ENCODE results near the gene NOTO. TPM values are rescaled to one million over a fixed set of nuclear protein-coding genes. Genes with fewer than 3 reads are reported as not detected.

The NOTO gene
- total RNA-seq, 1 donor from 2014 or later = not detected

DNA sequence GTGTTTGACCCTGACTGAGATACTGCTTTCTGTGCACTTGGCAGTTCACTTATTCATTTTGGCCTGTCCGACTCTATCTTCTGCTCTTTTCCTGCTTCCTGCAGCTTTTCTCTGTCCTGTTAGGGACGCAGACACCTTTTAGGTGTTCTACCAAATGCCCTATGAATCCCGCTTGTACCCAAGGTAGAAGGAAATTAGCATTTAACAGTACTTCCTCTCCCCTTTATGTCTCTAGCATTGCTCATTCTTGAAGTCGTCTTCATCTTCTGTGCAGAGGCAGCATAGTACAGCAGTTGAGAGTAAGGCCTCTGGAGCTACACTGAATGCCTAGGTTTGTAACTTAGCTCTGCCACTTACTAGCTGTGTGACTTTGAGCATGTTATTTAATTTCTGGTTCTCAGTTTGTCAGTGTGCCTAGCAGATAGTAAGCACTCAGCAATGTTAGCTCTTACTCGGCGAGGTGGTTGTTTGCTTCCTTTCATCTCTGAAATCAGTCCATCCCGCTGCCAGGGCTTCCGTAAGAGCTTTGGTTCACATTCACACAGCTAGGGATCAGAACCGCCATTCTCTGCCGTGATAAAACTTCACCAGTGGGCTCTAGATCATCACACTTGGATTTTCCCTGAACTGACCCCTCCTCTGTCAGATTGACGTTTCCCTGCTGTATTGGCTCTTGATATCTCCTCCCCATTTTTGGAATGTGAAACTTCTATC lies 33.1 kb downstream of the NOTO start:
- Mint-ChIP-seq H3K27me3 (ENCODE audit: low read depth, unreplicated experiment) (no peaks in the 10 kb centered on the region), H3K9me3 (ENCODE audit: unreplicated experiment) (no peaks in the 10 kb centered on the region), H3K4me3 (ENCODE audit: unreplicated experiment) (peak overlapping the region; percentile 98), H3K36me3 (ENCODE audit: low read depth, unreplicated experiment) (no peaks in the 10 kb centered on the region), H3K4me1 (ENCODE audit: low read depth, unreplicated experiment) (peaks cover 38% of the 10 kb centered on the region), H3K27ac (ENCODE audit: unreplicated experiment) (peak overlapping the region; percentile 96)
- Histone ChIP-seq H3K4me1 (ENCODE audit: insufficient read depth, low read length) (peaks cover 34% of the 10 kb centered on the region), H3K27ac (ENCODE audit: low read depth, low read length) (no peak overlapping the region), H4K20me1 (ENCODE audit: insufficient read depth, low read length) (peaks cover 60% of the 10 kb centered on the region), H3K79me2 (ENCODE audit: insufficient read depth, low read length) (peaks cover 70% of the 10 kb centered on the region), H3K27me3 (ENCODE audit: insufficient read depth, low read length) (no peaks in the 10 kb centered on the region), H3K9ac (ENCODE audit: low read length) (peak overlapping the region; percentile 95), H3K9me3 (ENCODE audit: insufficient read depth, low read depth, low read length) (no peaks in the 10 kb centered on the region), H3K4me3 (ENCODE audit: insufficient read depth, low read depth, low read length) (peak overlapping the region; percentile 96), H2AFZ (ENCODE audit: low read depth, low read length) (no peak overlapping the region), H3K36me3 (ENCODE audit: insufficient read depth, low read length) (peaks cover 17% of the 10 kb centered on the region), H3K4me2 (ENCODE audit: low read length) (peak overlapping the region; percentile 100)
- DNase-seq (ENCODE audit: low read depth) (no peak), FAIRE-seq (no peak)
- TF ChIP-seq, protein P1, sequence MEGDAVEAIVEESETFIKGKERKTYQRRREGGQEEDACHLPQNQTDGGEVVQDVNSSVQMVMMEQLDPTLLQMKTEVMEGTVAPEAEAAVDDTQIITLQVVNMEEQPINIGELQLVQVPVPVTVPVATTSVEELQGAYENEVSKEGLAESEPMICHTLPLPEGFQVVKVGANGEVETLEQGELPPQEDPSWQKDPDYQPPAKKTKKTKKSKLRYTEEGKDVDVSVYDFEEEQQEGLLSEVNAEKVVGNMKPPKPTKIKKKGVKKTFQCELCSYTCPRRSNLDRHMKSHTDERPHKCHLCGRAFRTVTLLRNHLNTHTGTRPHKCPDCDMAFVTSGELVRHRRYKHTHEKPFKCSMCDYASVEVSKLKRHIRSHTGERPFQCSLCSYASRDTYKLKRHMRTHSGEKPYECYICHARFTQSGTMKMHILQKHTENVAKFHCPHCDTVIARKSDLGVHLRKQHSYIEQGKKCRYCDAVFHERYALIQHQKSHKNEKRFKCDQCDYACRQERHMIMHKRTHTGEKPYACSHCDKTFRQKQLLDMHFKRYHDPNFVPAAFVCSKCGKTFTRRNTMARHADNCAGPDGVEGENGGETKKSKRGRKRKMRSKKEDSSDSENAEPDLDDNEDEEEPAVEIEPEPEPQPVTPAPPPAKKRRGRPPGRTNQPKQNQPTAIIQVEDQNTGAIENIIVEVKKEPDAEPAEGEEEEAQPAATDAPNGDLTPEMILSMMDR (IDR thresholded peaks at IDR 0.05; ENCODE audit: insufficient read depth, low read depth, low read length) = no peak
- no peak for TF ChIP-seq EZH2 (IDR thresholded peaks at IDR 0.05; ENCODE audit: insufficient read depth, low read length)

DNA sequence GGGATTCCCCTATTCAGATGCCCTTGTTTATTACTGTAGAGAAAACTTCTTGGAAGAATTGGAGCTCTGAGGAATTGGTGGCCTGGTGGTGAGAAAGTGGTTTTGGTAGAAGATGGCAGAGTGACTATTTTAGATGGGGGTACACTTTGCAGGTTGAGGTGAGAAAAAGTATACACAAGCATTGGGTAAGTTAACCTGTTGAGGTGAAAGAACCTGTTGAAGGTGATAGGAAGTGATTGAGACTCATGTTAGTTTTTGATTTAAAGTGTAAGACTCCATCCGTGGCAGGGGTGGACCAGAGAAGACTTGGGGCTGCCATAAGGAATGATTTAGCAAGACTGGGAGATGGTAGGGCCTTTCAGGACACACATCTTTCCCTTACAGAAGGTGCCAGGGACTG lies 34.8 kb downstream of the NOTO start:
- no peaks in the 10 kb centered on the region for H3K36me3 Mint-ChIP-seq (ENCODE audit: low read depth, unreplicated experiment)
- Histone ChIP-seq H3K36me3 (ENCODE audit: insufficient read depth, low read length) (peaks cover 28% of the 10 kb centered on the region), H3K9me3 (ENCODE audit: insufficient read depth, low read depth, low read length) (no peaks in the 10 kb centered on the region), H4K20me1 (ENCODE audit: insufficient read depth, low read length) (peaks cover 71% of the 10 kb centered on the region), H3K27me3 (ENCODE audit: insufficient read depth, low read length) (no peaks in the 10 kb centered on the region), H3K79me2 (ENCODE audit: insufficient read depth, low read length) (peaks cover 86% of the 10 kb centered on the region), H3K27ac (ENCODE audit: low read depth, low read length) (no peak overlapping the region), H3K9ac (ENCODE audit: low read length) (no peak overlapping the region), H3K4me2 (ENCODE audit: low read length) (peak overlapping the region; percentile 12), H2AFZ (ENCODE audit: low read depth, low read length) (no peak overlapping the region), H3K4me3 (ENCODE audit: insufficient read depth, low read depth, low read length) (no peak overlapping the region), H3K4me1 (ENCODE audit: insufficient read depth, low read length) (peaks cover 34% of the 10 kb centered on the region)
- H3K9me3 Mint-ChIP-seq (ENCODE audit: unreplicated experiment) = no peaks in the 10 kb centered on the region
- DNase-seq (ENCODE audit: low read depth) (no peak), FAIRE-seq (no peak)
- no peak for TF ChIP-seq EZH2 (IDR thresholded peaks at IDR 0.05; ENCODE audit: insufficient read depth, low read length)
- TF ChIP-seq, protein P1 (IDR thresholded peaks at IDR 0.05; ENCODE audit: insufficient read depth, low read depth, low read length) = no peak
- peak overlapping the region; percentile 68 for H3K4me3 Mint-ChIP-seq (ENCODE audit: unreplicated experiment)
- H3K27me3 Mint-ChIP-seq (ENCODE audit: low read depth, unreplicated experiment) = no peaks in the 10 kb centered on the region
- H3K4me1 Mint-ChIP-seq (ENCODE audit: low read depth, unreplicated experiment) = peaks cover 38% of the 10 kb centered on the region
- no peak overlapping the region for H3K27ac Mint-ChIP-seq (ENCODE audit: unreplicated experiment)

DNA sequence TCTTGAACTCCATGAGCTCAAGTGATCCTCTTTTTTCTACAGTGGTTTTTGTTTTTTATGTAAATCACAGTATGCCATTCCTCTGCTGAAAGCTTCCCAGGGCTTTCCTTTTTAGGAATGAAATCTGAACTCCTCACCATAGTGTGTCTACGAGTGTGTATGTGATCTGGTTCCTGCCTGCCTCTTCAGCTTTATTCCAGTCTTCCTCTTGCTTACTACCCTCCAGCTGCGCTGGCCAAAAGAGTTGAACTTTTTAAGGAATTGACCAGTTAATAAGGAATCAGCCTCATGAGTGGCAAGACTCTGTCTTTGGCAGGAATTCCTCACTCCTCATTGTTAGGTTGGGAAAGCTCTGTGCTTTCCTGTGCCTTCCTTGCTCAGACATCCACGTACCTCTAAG lies 35.8 kb downstream of the NOTO start:
- Mint-ChIP-seq H3K27ac (ENCODE audit: unreplicated experiment) (peak overlapping the region; percentile 48), H3K4me1 (ENCODE audit: low read depth, unreplicated experiment) (peaks cover 38% of the 10 kb centered on the region), H3K9me3 (ENCODE audit: unreplicated experiment) (no peaks in the 10 kb centered on the region), H3K36me3 (ENCODE audit: low read depth, unreplicated experiment) (no peaks in the 10 kb centered on the region), H3K27me3 (ENCODE audit: low read depth, unreplicated experiment) (no peaks in the 10 kb centered on the region), H3K4me3 (ENCODE audit: unreplicated experiment) (peak overlapping the region; percentile 58)
- no peak overlapping the region for H3K27ac ChIP-seq (ENCODE audit: low read depth, low read length)
- H3K4me2 ChIP-seq (ENCODE audit: low read length) = no peak overlapping the region
- no peak overlapping the region for H2AFZ ChIP-seq (ENCODE audit: low read depth, low read length)
- peaks cover 81% of the 10 kb centered on the region for H4K20me1 ChIP-seq (ENCODE audit: insufficient read depth, low read length)
- H3K4me3 ChIP-seq (ENCODE audit: insufficient read depth, low read depth, low read length) = no peak overlapping the region
- H3K4me1 ChIP-seq (ENCODE audit: insufficient read depth, low read length) = peaks cover 28% of the 10 kb centered on the region
- no peak for DNase-seq (ENCODE audit: low read depth)
- TF ChIP-seq, protein P1 (IDR thresholded peaks at IDR 0.05; ENCODE audit: insufficient read depth, low read depth, low read length) = no peak
- TF ChIP-seq EZH2 (IDR thresholded peaks at IDR 0.05; ENCODE audit: insufficient read depth, low read length) = no peak
- no peaks in the 10 kb centered on the region for H3K27me3 ChIP-seq (ENCODE audit: insufficient read depth, low read length)
- H3K36me3 ChIP-seq (ENCODE audit: insufficient read depth, low read length) = peaks cover 36% of the 10 kb centered on the region
- H3K79me2 ChIP-seq (ENCODE audit: insufficient read depth, low read length) = peaks cover 88% of the 10 kb centered on the region
- no peak overlapping the region for H3K9ac ChIP-seq (ENCODE audit: low read length)
- no peaks in the 10 kb centered on the region for H3K9me3 ChIP-seq (ENCODE audit: insufficient read depth, low read depth, low read length)
- FAIRE-seq = no peak
